Thyroid gland (tissue), 4 donors: Measurements from ENCODE around the gene FOXC2.

Experiments
- CTCF ChIP-seq, 6 experiments: fragments of 200-600 bp in 3 of 6; fragments of 450-650 bp in 3 of 6; sonication (generic) in 3 of 6; IDR thresholded peaks; one replicate each; pipeline ENCODE4 v1.5.1; 2016 to 2019; ENCODE audit warnings: antibody characterized with exemption in 6 of 6, mild to moderate bottlenecking in 2 of 6, inconsistent platforms in 1 of 6, moderate library complexity in 1 of 6
- POLR2A ChIP-seq, 2 donors: fragments of 450-650 bp; IDR thresholded peaks; one replicate each; pipeline ENCODE4 v1.6.1; 2017; ENCODE audit warnings: antibody characterized with exemption in 2 of 2, mild to moderate bottlenecking in 2 of 2, moderate library complexity in 1 of 2

- TF ChIP-seq POLR2A (IDR thresholded peaks at IDR 0.05) = no peak
- TF ChIP-seq CTCF (IDR thresholded peaks at IDR 0.05) = no peak
Observed at GRCh38 chr16:86574646-86575045, 8.0 kb downstream of the FOXC2 start.
